Measurements from ENCODE around the gene SLC25A15.
"Not testable (repeated sequence)": the region's sequence is repeated elsewhere in the genome, so short reads cannot be mapped to it uniquely, and the experiment has no call there.

The SLC25A15 gene

GRCh38 chr13:40782971-40783370 lies 6.4 kb upstream of the SLC25A15 start:
- not testable (repeated sequence) for DNase-seq

GRCh38 chr13:40784540-40784939 lies 4.9 kb upstream of the SLC25A15 start:
- DNase-seq = no peak

- DNase-seq = no peak
Measured at GRCh38 chr13:40786568-40786996, 2.8 kb upstream of the SLC25A15 start.

DNA sequence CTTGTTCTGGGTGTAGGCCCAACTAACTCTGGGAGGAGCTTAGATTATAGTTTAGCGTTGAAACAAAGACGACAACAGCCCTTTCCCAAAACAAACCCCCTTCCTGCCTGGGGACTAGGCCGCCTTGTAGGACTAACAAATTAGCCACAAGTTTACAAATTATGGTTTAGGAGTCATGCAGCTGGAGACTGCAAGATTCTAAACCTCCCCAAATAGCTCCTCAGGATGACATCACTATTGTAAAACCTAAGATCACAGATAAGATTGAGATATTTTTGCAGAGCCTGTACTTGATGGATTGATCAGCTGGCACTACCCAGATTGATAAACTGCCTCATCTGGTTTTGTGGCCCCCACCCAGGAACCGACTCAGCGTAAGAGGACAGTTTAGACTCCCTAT lies 2.3 kb upstream of the SLC25A15 start:
- no peak for DNase-seq

DNA sequence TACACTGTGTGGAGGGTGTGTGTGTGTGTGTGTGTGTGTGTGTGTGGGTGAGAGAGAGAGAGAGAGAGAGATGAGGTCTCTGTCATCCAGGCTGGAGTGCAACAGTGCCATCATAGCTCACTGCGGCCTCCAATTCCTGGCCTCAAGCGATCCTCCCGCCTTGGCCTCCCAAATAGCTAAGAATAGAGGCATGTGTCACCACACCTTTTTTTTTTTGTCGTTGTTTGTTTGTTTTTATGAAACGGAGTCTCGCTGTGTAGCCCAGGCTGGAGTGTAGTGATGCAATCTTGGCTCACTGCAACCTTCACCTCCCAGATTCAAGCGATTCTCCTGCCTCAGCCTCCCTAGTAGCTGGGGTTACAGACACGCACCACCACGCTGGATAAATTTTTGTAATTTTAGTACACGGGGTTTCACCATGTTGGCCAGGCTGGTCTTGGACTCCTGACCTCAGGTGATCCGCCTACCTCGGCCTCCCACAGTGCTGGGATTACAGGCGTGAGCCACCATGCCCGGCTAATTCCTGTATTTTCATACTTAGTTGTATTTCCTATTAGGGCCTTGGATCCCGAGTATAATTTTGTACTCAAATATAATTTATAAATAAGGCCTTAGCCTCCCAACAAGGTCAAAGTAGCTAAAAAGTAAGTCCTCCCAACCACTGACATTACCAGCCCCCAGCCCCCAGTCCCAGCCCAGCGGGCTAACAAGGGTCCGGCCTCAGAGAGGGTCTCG lies 704 bp upstream of the SLC25A15 start:
- DNase-seq = not testable (repeated sequence)

- DNase-seq = peak in 1 of 2 experiments; percentile 57
Measured at GRCh38 chr13:40790154-40790616, 774 bp downstream of the SLC25A15 start.

- DNase-seq = no peak
Measured at GRCh38 chr13:40792284-40793051, 3.1 kb downstream of the SLC25A15 start.

DNA sequence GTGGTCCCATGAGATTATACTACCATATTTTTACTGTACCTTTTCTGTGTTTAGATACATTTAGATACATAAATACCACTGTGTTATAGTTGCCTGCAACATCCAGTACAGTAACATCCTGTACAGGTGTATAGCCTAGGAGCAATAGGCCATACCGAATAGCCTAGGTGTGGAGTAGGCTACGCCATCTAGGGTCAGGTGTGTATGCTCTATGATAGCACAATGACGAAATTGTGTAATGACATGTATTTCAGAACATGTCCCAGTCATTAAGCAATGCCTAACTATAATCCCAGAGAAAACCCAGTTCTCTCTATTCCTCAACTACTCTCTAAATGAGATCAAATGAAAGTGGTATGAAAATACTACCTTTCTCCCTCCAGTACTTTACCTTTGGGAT lies 3.9 kb downstream of the SLC25A15 start:
- no peak for DNase-seq

DNA sequence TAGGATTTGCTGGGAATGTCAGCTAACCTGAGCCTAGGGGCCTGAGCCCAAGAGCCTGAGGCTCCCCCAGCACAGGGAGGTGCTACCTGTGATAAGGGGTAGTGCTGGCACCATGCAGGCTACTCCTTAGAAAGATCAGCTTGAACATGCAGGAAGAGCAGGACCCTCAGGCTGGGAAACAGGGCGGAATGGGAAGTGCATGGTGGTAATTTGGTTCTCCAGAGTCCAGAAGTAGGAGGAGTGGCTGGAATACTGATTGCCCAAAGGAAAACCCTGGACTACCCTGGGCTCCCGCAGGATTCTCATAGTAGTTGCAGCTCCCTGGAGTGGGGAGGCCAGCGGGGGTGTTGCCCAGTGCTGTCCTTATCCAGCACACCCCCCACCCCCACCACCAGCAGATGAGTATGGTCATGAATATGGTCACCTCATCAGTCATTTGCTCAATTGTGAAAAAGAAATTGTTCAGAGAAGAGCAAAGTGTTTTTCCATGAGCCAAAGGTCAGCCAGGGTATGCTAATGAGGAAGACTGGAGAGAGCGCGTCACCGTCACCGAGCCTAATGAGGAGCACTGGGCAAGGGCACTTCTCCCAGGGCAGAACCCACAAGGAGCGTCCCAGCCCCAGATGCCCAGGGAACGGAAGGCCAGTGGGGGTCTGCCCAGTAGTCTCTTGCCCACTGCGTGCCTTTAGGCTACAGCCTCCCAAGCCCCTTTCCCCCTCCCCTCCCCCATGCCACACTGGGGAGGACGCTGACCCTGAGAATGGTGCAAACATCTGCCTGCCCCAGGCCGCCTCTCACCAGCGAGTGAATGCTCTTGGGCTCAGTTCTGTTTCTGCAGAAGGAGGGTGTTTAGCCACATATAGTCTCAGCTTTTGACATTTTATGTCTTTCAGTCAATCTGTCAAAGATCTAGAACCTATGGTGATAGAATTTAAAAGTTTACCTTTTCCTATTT lies 5.3 kb downstream of the SLC25A15 start:
- DNase-seq = no peak

DNA sequence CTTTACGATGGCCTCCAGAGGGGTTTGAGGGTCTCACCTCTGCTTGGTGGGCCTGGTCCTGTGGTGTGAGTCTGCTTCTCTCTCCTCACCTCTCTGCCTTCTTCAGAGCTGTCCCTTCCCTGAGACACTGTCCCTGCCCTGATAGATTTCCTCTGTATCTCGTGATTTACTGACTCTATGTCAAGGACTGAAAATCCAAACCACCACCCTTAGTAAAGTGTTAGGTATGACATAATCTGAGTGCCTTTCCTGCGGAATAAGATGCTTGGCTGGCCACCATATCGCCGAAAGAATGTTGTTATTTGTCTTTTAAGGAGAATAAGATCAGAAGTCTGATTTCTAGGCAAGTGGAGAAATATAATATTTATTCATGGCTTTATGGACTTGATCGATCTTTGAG lies 7.2 kb downstream of the SLC25A15 start:
- no peak for DNase-seq

DNA sequence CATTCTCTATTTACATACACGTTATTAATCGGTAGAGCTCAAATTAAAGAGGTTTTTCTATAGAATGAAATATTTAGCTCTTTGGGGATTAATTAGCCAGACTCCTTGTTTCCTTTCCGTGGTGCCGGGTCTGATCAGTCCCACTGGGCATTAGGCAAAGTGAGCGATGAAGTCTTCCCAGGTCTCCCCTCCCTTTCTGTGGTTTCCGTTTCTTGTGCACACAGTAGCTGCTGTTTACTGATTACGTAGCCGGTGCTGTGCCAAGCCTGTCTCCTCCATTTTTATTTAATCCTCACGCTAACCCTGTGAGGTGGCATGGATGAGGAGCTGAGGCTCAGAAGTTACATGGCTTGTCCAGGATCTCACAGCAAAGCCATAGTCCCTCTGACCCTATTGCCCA lies 9.0 kb downstream of the SLC25A15 start:
- peak; percentile 55 to 78 for DNase-seq

DNA sequence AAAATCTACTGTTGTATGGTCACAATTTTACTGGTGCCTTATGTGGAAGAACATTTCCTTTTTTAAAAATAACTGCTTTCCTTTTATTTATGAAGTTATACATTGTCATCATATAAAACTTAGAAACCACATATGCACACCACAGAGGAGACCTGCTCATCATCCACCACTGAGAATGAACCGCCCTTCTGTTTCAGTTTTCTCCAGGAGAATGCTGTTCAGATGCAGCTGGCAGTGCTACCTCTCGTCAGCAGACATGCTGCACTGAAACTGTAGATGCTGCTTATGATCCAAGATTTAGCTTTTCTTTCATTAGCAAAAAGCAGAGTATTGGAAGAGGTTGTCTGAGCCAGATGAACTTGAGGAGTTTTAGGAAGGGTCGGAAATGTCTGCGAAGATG lies 10.1 kb downstream of the SLC25A15 start:
- no peak for DNase-seq

- DNase-seq = no peak
Measured at GRCh38 chr13:40800559-40800958, 11.1 kb downstream of the SLC25A15 start.

GRCh38 chr13:40801255-40802217 lies 12.1 kb downstream of the SLC25A15 start:
- DNase-seq = no peak

GRCh38 chr13:40803316-40803715 lies 13.9 kb downstream of the SLC25A15 start:
- no peak for DNase-seq

DNA sequence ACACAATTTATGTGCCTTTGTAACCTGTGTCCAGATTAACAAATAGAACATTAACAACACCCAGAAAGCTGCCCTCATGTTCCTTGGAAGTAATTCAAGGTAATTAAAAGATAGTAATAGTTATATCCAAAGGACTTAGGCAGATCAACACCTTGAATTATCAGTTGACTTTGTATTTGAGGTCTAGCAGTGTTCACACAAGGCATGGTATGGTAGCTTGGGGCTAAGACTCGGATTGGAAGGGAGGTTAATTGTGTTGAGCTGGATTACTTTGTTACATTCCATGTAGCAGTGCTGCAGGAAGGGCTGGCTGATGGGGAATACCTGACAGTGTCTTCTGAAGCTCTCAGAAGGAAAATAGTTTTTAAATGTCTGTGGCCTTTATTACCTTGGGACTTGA lies 16.8 kb downstream of the SLC25A15 start:
- DNase-seq = no peak

GRCh38 chr13:40809471-40809870 lies 20.1 kb downstream of the SLC25A15 start:
- peak in 1 of 2 experiments; percentile 76 for DNase-seq

- no peak for DNase-seq
Measured at GRCh38 chr13:40812102-40812501, 22.7 kb downstream of the SLC25A15 start.

DNA sequence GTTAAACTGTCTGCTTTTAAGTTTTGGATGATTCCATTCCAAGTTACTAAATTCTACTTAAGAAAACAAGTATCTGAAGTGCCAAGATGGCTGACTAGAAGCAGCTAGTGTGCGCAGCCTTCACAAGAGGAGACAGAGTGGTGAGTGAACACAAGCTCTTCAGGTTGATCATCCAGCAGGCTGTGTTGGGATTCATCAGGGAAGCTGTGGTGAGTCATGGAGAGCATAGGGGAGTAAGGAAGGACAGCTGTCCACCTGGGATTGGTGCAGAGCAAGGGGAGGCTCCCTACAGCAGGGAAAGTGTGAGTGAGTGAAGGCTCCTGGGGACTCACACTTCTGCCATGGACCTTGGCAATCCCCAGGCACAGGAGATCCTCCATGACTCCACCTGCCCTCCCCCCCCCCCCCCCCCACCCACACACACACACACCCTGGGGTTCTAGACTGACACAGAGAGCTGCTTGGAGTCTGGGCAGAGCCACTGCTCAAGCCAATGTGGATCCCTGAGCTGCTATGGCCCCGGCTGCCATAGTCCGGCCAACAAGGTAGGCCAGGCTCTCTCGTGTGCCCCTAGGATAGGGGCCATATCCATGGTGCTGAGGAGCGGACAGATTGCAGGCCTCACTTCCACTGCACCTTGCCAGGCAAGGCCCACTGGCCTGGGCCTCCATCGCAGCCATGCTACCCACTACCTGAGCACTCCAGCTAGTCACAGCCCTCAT lies 23.5 kb downstream of the SLC25A15 start:
- DNase-seq = no peak

GRCh38 chr13:40813667-40814454 lies 24.4 kb downstream of the SLC25A15 start:
- DNase-seq = peak in 1 of 2 experiments; percentile 60

Data from NCI-H526 (cell line).